Peyer's patch (tissue), 4 donors: Measurements from ENCODE around the gene MON1A. TPM values are rescaled to one million over a fixed set of nuclear protein-coding genes. Genes with fewer than 3 reads are reported as not detected.
"Not testable (repeated sequence)": the region's sequence is repeated elsewhere in the genome, so short reads cannot be mapped to it uniquely, and the experiment has no call there.

ENCODE experiments used
- DNase-seq, 3 donors: peaks; one replicate each; pipeline ENCODE4 v3.0.0-alpha.2; 2017 to 2019
- H3K27ac ChIP-seq, 4 donors: fragments of 200-600 bp; sonication (generic); one replicate each; pipeline ENCODE4 v1.5.1; 2016 to 2019
- H3K27me3 ChIP-seq, 2 donors: fragments of 200-600 bp; sonication (generic); one replicate each; pipeline ENCODE4 v1.5.1; 2019
- H3K36me3 ChIP-seq, 3 donors: fragments of 200-600 bp; sonication (generic); one replicate each; pipeline ENCODE4 v1.5.1; 2016 to 2019
- H3K4me1 ChIP-seq, 4 donors: fragments of 200-600 bp; sonication (generic); one replicate each; pipeline ENCODE4 v1.5.1; 2016 to 2019
- H3K4me3 ChIP-seq, 4 donors: fragments of 200-600 bp; sonication (generic); 1 replicate in 3 of 4; 2 replicates in 1 of 4; pipeline ENCODE4 v1.5.1; 2016 to 2019; ENCODE audit warnings: mild to moderate bottlenecking in 1 of 4
- H3K9me3 ChIP-seq, 4 donors: fragments of 200-600 bp; sonication (generic); one replicate each; pipeline ENCODE4 v1.5.1; 2016 to 2019; ENCODE audit warnings: mild to moderate bottlenecking in 1 of 4
- CTCF ChIP-seq, 6 experiments: fragments of 450-650 bp in 4 of 6; fragments of 200-600 bp in 2 of 6; sonication (generic) in 1 of 6; IDR thresholded peaks; one replicate each; pipeline ENCODE4 v1.5.1; 2017 to 2019; ENCODE audit warnings: antibody characterized with exemption in 6 of 6, mild to moderate bottlenecking in 3 of 6, moderate library complexity in 1 of 6
- POLR2A ChIP-seq, 2 donors: fragments of 450-650 bp; IDR thresholded peaks; one replicate each; pipeline ENCODE4 v1.5.1; 2017; ENCODE audit warnings: antibody characterized with exemption in 2 of 2, mild to moderate bottlenecking in 2 of 2, moderate library complexity in 2 of 2
- total RNA-seq, 4 donors: library from RNA; depleted of rRNA; stranded (reverse); fragments of >200 nt; gene quantifications; one replicate each; pipeline ENCODE4 v1.1.0, GENCODE V29; 2016

Gene MON1A
- total RNA-seq, 4 donors from 2014 or later, result 19.0 to 32.3 (median 22.5) TPM

- Histone ChIP-seq H3K9me3 (no peaks in the 10 kb centered on the region), H3K4me1 (peaks cover 0 to 18% (median 6%) of the 10 kb centered on the region in 4 donors), H3K36me3 (peaks cover 0 to 4% (median 0%) of the 10 kb centered on the region in 3 donors), H3K27me3 (no peaks in the 10 kb centered on the region), H3K4me3 (peak within 1 kb of the TSS; percentile 61 to 82 (median 76)), H3K27ac (peak within 1 kb of the TSS; percentile 89 to 96 (median 94))
- peak; percentile 98 to 99 (median 98) for DNase-seq
- TF ChIP-seq POLR2A (IDR thresholded peaks at IDR 0.05), result peak; percentile 91 to 93
- TF ChIP-seq CTCF (IDR thresholded peaks at IDR 0.05), result peak in 2 of 6 experiments; percentile 2 to 5
Observed at GRCh38 chr3:49939858-49940666, 10.5 kb upstream of the MON1A start, which contains the start of gene RBM6. Gene RBM6 (plus strand): TSS chr3:49940150. CDS start chr3:49962642, 22,492 bp downstream.

DNA sequence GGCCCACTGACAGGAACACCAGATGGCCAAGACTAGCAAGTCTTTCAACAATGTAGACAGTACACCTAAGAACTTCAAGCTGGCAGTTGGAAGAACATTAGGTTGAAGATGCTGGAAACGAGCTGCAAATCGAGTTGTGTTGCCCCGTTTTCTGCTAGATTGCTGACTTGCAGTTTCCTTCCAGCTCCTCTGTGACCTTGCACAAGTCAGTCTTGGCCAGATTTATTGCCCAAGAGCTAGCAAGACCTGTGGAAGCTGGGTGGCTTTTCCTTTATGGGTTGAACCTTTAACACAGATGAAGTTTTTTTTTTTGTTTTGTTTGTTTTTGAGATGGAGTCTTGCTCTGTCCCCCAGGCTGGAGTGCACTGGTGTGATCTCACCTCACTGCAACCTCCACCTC, 7.5 kb upstream of the MON1A start:
- H3K36me3 ChIP-seq, result no peaks in the 10 kb centered on the region
- H3K4me3 ChIP-seq, result no peak overlapping the region
- TF ChIP-seq POLR2A (IDR thresholded peaks at IDR 0.05) (no peak), CTCF (IDR thresholded peaks at IDR 0.05) (no peak)
- H3K27me3 ChIP-seq, result no peaks in the 10 kb centered on the region
- H3K9me3 ChIP-seq, result no peaks in the 10 kb centered on the region
- H3K4me1 ChIP-seq, result peaks cover 0 to 12% (median 4%) of the 10 kb centered on the region in 4 donors
- no peak for DNase-seq
- no peak overlapping the region for H3K27ac ChIP-seq

DNA sequence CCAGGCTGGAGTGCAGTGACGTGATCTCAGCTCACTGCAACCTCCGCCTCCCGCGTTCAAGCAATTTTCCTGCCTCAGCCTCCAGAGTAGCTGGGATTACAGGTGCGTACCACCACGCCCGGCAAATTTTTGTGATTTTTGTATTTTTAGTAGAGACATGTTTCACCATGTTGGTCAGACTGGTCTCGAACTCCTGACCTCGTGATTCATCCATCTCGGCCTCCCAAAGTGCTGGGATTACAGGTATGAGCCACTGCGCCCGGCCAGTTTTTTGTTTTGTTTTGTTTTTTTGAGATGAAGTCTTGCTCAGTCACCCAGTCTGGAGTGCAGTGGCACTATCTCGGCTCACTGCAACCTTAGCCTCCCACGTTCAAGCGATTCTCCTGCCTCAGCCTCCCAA, 2.7 kb upstream of the MON1A start:
- not testable (repeated sequence) for DNase-seq, H3K27me3 ChIP-seq, H3K36me3 ChIP-seq, H3K4me3 ChIP-seq, H3K27ac ChIP-seq, H3K9me3 ChIP-seq
- peaks cover 0 to 27% (median 9%) of the 10 kb centered on the region in 4 donors for H3K4me1 ChIP-seq

DNA sequence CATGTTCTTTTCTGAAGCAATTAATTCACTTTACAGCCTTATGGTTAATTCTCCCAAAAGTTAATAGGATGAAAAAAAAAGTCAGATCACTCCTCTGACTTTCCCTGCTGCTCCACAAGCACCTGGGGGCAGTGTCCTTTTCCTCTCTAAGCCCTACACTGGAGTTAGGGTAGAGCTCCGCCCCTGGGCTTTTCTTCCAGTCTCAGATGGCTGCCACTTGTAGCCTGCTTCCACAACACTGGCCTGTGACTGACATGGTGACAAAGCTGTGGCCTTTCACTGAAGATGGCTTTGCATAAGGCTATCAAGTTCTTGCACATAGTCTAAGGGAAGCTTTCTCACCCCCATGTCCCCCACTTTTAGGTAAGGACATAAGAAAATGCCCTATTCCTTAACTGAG, 1.3 kb upstream of the MON1A start:
- no peaks in the 10 kb centered on the region for H3K27me3 ChIP-seq
- TF ChIP-seq POLR2A (IDR thresholded peaks at IDR 0.05), result no peak
- no peak for TF ChIP-seq CTCF (IDR thresholded peaks at IDR 0.05)
- peak overlapping the region in 2 of 4 donors; percentile 89 to 96 for H3K27ac ChIP-seq
- H3K9me3 ChIP-seq, result no peaks in the 10 kb centered on the region
- no peaks in the 10 kb centered on the region for H3K36me3 ChIP-seq
- H3K4me3 ChIP-seq, result no peak overlapping the region
- H3K4me1 ChIP-seq, result peaks cover 0 to 28% (median 9%) of the 10 kb centered on the region in 4 donors
- no peak for DNase-seq

DNA sequence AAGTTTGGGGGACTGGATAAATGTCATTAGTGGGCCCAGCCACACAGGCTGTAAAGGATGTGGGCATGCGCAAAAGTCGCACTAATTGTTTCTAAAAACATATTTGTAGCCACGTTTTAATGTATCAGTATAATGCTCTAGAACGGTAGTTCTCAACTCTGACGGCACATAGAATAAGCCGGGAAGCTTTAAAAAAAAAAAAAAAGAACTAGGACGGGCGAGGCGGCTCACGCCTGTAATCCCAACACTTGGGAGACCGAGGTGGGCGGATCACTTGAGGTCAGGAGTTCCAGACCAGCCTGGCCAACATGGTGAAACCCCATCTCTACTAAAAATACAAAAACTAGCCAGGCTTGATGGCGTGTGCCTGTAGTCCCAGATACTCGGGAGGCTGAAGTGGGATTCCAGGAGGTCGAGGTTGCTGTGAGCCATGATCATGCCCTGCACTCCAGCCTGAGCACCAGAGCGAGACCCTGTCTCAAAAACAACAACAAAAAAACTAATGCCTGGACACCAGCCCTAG, 618 bp upstream of the MON1A start:
- no peak for DNase-seq
- Histone ChIP-seq H3K4me1 (peaks cover 0 to 28% (median 9%) of the 10 kb centered on the region in 4 donors), H3K36me3 (no peaks in the 10 kb centered on the region), H3K9me3 (no peaks in the 10 kb centered on the region), H3K27ac (peak overlapping the region; percentile 78 to 96 (median 88)), H3K27me3 (no peaks in the 10 kb centered on the region), H3K4me3 (peak overlapping the region; percentile 84 to 97 (median 92))
- TF ChIP-seq CTCF (IDR thresholded peaks at IDR 0.05) (no peak), POLR2A (IDR thresholded peaks at IDR 0.05) (no peak)

- peak in 2 of 3 donors; percentile 74 to 75 for DNase-seq
- no peaks in the 10 kb centered on the region for H3K9me3 ChIP-seq
- no peaks in the 10 kb centered on the region for H3K36me3 ChIP-seq
- TF ChIP-seq CTCF (IDR thresholded peaks at IDR 0.05) (no peak), POLR2A (IDR thresholded peaks at IDR 0.05) (peak in 1 of 2 donors; percentile 35)
- H3K27me3 ChIP-seq, result no peaks in the 10 kb centered on the region
- H3K4me1 ChIP-seq, result peaks cover 0 to 28% (median 9%) of the 10 kb centered on the region in 4 donors
- peak overlapping the region in 3 of 4 donors; percentile 27 to 96 (median 89) for H3K27ac ChIP-seq
- H3K4me3 ChIP-seq, result peak overlapping the region in 3 of 4 donors; percentile 84 to 97 (median 93)
Observed at GRCh38 chr3:49928481-49929017, 1.1 kb downstream of the MON1A start.
